ENCODE measurements around the gene MEIOSIN.
A peak's percentile ranks its signal among the peaks of the same experiment; 100 is the strongest.

GRCh38 chr19:45768984-45769782, 35.9 kb downstream of the MEIOSIN start, which contains the start of gene SIX5:
- TF ChIP-seq CTCF (IDR thresholded peaks at IDR 0.05) (no peak), POLR2AphosphoS5 (IDR thresholded peaks at IDR 0.05) (peak; percentile 87 to 92 (median 92))

Data from transverse colon (tissue), 4 donors.